Lower leg skin (tissue), 3 donors: ENCODE results near the gene CHN2.

ENCODE experiments used
- CTCF ChIP-seq, 3 donors: fragments of 450-650 bp; IDR thresholded peaks; one replicate each; pipeline ENCODE4 v1.5.1; 2016; ENCODE audit warnings: antibody characterized with exemption in 3 of 3, mild to moderate bottlenecking in 3 of 3, moderate library complexity in 2 of 3
- POLR2A ChIP-seq, 2 donors: fragments of 450-650 bp; IDR thresholded peaks; one replicate each; pipeline ENCODE4 v1.6.1; 2016 to 2017; ENCODE audit warnings: antibody characterized with exemption in 2 of 2, mild to moderate bottlenecking in 1 of 2, moderate library complexity in 1 of 2

GRCh38 chr7:29518616-29519015 is 324.0 kb downstream of the CHN2 start:
- no peak for TF ChIP-seq CTCF (IDR thresholded peaks at IDR 0.05)
- TF ChIP-seq POLR2A (IDR thresholded peaks at IDR 0.05) = no peak
